NT2/D1 (cell line): ENCODE data around the gene NTRK2.

Experiments
- DNase-seq: peaks from one replicate; pipeline ENCODE4 v3.0.0-alpha.2; 2011; ENCODE audit warnings: low read depth, low spot score
- H3K27me3 ChIP-seq: 2 replicates; pipeline ENCODE4 v1.6.0; 2011; ENCODE audit warnings: mild to moderate bottlenecking; ENCODE audit not compliant: insufficient read length, insufficient read depth
- H3K36me3 ChIP-seq: 2 replicates; pipeline ENCODE4 v1.6.1; 2011; ENCODE audit warnings: mild to moderate bottlenecking, low read length, mixed read lengths; ENCODE audit not compliant: insufficient read depth, insufficient read length
- H3K4me1 ChIP-seq: 2 replicates; pipeline ENCODE4 v1.5.1; 2011; ENCODE audit not compliant: insufficient read depth, insufficient read length
- H3K4me3 ChIP-seq: 2 replicates; pipeline ENCODE4 v1.5.1; 2011; ENCODE audit warnings: low read depth; ENCODE audit not compliant: insufficient read length
- H3K9ac ChIP-seq: 2 replicates; pipeline ENCODE4 v1.6.0; 2011; ENCODE audit warnings: low read depth; ENCODE audit not compliant: insufficient read length
- H3K9me3 ChIP-seq: 2 replicates; pipeline ENCODE4 v1.5.1; 2011; ENCODE audit warnings: mild to moderate bottlenecking, low read length; ENCODE audit not compliant: insufficient read depth
- SUZ12 ChIP-seq: IDR thresholded peaks from 2 replicates; pipeline ENCODE4 v1.6.1; 2011; ENCODE audit not compliant: insufficient read length, insufficient read depth; ENCODE audit errors: extremely low read depth
- YY1 ChIP-seq: IDR thresholded peaks from 2 replicates; pipeline ENCODE4 v1.6.1; 2011; ENCODE audit not compliant: insufficient read length, insufficient read depth
- ZNF274 ChIP-seq: IDR thresholded peaks from 2 replicates; pipeline ENCODE4 v1.6.1; 2011; ENCODE audit warnings: mild to moderate bottlenecking, low read depth, low read length

Gene NTRK2

DNA sequence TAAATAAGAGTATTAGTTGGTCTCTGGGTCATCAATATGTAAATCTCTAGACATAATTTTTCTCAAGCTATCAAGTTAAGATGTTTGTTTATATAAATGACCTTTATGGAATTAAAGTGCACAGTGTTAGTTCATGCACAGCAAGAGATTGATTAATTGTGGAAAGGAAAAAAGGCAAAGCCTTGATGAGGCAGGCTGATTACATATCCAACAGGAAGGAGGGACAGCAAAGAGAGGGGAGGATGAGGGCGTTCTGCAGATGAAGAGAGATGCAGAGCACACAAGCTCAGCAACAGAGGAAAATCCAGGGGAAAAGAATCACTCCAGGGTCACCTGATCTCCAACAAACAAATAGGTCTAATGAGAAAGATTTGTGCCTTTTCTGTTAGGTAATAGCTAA is 16.5 kb downstream of the NTRK2 start:
- no peak for DNase-seq
- no peak overlapping the region for H3K9ac ChIP-seq
- no peaks in the 10 kb centered on the region for H3K27me3 ChIP-seq
- no peaks in the 10 kb centered on the region for H3K9me3 ChIP-seq
- no peak for TF ChIP-seq YY1
- TF ChIP-seq SUZ12, result no peak
- TF ChIP-seq ZNF274, result no peak
- H3K4me3 ChIP-seq, result no peak overlapping the region
- no peaks in the 10 kb centered on the region for H3K4me1 ChIP-seq
- no peaks in the 10 kb centered on the region for H3K36me3 ChIP-seq

DNA sequence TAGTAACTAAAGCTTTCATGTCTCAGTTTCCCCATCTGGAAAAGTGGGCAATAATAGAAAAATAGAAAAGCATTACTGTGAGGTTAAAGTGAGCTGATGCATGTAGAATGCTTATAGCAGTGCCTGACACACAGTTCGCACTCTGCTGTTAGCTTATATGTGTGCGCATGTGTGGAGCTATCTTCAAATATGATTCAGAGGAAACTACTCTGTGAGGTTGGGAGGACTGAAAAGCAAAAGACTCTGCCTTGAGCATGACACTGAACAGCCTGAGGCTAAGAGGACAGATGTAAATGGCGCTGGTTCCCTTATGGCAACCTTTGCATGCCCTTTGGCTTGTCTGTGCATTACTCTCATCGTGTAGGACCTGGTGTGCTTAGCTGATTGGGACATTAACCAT is 19.4 kb downstream of the NTRK2 start:
- TF ChIP-seq SUZ12 (no peak), ZNF274 (no peak), YY1 (no peak)
- Histone ChIP-seq H3K9ac (no peak overlapping the region), H3K36me3 (no peaks in the 10 kb centered on the region), H3K9me3 (no peaks in the 10 kb centered on the region), H3K4me3 (no peak overlapping the region), H3K27me3 (no peaks in the 10 kb centered on the region), H3K4me1 (no peaks in the 10 kb centered on the region)
- DNase-seq, result no peak

- Histone ChIP-seq H3K27me3 (no peaks in the 10 kb centered on the region), H3K4me1 (no peaks in the 10 kb centered on the region), H3K4me3 (no peak overlapping the region), H3K9ac (no peak overlapping the region), H3K36me3 (no peaks in the 10 kb centered on the region), H3K9me3 (no peaks in the 10 kb centered on the region)
- TF ChIP-seq SUZ12, result no peak
- TF ChIP-seq ZNF274, result no peak
- TF ChIP-seq YY1, result no peak
- no peak for DNase-seq
Observed at GRCh38 chr9:84691634-84692033, 22.1 kb downstream of the NTRK2 start.

GRCh38 chr9:84694248-84694647 is 24.7 kb downstream of the NTRK2 start:
- Histone ChIP-seq H3K36me3 (no peaks in the 10 kb centered on the region), H3K4me3 (no peak overlapping the region), H3K27me3 (no peaks in the 10 kb centered on the region), H3K9me3 (no peaks in the 10 kb centered on the region), H3K9ac (no peak overlapping the region), H3K4me1 (no peaks in the 10 kb centered on the region)
- TF ChIP-seq SUZ12 (no peak), ZNF274 (no peak), YY1 (no peak)
- no peak for DNase-seq

DNA sequence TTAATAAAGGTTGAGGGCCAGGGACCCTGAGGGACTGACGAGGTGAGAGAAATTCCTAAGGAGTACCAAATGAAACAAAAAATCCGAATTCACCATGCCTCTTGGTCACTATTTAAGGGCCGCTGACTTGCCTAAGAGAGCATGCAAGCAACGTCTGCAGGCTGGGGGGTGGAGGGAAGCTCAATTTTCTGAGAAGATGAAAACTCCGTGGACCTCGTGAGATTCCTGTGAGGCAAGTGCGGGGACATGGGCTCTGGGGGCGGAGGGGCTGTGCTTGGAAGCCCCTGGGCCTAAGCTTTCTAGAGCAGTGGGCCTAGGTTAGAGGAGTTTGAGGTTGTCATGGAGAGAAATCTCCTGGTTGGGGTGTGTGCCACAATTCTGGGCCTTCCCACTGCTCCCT is 27.5 kb downstream of the NTRK2 start:
- Histone ChIP-seq H3K36me3 (no peaks in the 10 kb centered on the region), H3K4me1 (no peaks in the 10 kb centered on the region), H3K4me3 (no peak overlapping the region), H3K9ac (no peak overlapping the region), H3K9me3 (no peaks in the 10 kb centered on the region), H3K27me3 (no peaks in the 10 kb centered on the region)
- TF ChIP-seq YY1 (no peak), ZNF274 (no peak), SUZ12 (no peak)
- no peak for DNase-seq

DNA sequence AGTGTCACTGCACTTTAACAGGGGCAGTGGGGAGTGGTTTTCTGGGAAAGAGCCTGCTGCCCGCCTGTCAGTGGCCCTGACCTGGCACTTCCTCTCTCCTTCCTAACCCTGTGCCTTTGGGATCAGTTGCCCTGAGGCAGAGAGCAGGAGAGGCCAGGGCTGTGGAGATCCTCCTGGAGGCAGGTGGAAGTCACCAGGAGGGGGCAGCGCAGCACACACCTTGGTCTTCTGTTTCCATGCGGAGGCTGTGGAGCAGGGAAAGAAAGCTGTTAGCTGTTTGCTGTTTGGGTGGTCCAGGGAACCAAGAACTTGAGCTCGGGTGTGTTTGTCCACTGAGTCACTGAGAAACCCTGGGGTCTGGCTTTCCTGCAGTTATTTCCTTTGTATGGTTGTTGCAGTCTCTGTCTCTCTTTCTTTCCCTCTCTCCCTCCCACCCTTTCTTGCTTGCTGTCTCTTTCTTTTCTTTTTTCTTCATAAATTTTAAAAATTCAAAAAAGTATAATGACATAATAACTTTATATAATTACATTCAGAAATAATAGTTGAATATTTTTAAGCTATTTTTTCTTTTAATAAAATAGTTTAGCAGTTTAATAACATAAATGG is 28.1 kb downstream of the NTRK2 start:
- no peak overlapping the region for H3K4me3 ChIP-seq
- H3K9me3 ChIP-seq, result no peaks in the 10 kb centered on the region
- H3K9ac ChIP-seq, result no peak overlapping the region
- no peaks in the 10 kb centered on the region for H3K27me3 ChIP-seq
- peak; percentile 84 for DNase-seq
- H3K4me1 ChIP-seq, result no peaks in the 10 kb centered on the region
- no peak for TF ChIP-seq ZNF274
- TF ChIP-seq YY1, result no peak
- no peak for TF ChIP-seq SUZ12
- H3K36me3 ChIP-seq, result no peaks in the 10 kb centered on the region

- no peaks in the 10 kb centered on the region for H3K9me3 ChIP-seq
- no peak overlapping the region for H3K4me3 ChIP-seq
- no peak for DNase-seq
- H3K36me3 ChIP-seq, result no peaks in the 10 kb centered on the region
- H3K27me3 ChIP-seq, result no peaks in the 10 kb centered on the region
- no peak overlapping the region for H3K9ac ChIP-seq
- H3K4me1 ChIP-seq, result no peaks in the 10 kb centered on the region
- TF ChIP-seq SUZ12, result no peak
- no peak for TF ChIP-seq ZNF274
- no peak for TF ChIP-seq YY1
Observed at GRCh38 chr9:84698323-84698722, 28.8 kb downstream of the NTRK2 start.

- Histone ChIP-seq H3K9me3 (no peaks in the 10 kb centered on the region), H3K9ac (no peak overlapping the region), H3K27me3 (no peaks in the 10 kb centered on the region), H3K4me1 (no peaks in the 10 kb centered on the region), H3K36me3 (no peaks in the 10 kb centered on the region), H3K4me3 (no peak overlapping the region)
- no peak for DNase-seq
- no peak for TF ChIP-seq YY1
- no peak for TF ChIP-seq SUZ12
- no peak for TF ChIP-seq ZNF274
Observed at GRCh38 chr9:84699984-84700383, 30.5 kb downstream of the NTRK2 start.
